BE2C (cell line): ENCODE data around the gene PLIN3.
"Not testable (repeated sequence)": the region's sequence is repeated elsewhere in the genome, so short reads cannot be mapped to it uniquely, and the experiment has no call there.

Experiments
- DNase-seq: peaks from one replicate; pipeline ENCODE4 v3.0.0-alpha.2; 2020
- H3K27me3 ChIP-seq: fragments of 250-450 bp; sonication (Bioruptor Pico); 2 replicates; pipeline ENCODE4 v1.5.1; 2020; ENCODE audit warnings: mild to moderate bottlenecking
- H3K36me3 ChIP-seq: fragments of 250-450 bp; sonication (Bioruptor Pico); 2 replicates; pipeline ENCODE4 v1.5.1; 2020; ENCODE audit warnings: mild to moderate bottlenecking
- H3K4me1 ChIP-seq: fragments of 250-450 bp; sonication (Bioruptor Pico); 2 replicates; pipeline ENCODE4 v1.5.1; 2020
- H3K4me3 ChIP-seq: 2 replicates; pipeline ENCODE4 v1.5.1; 2011; ENCODE audit warnings: low read depth, low read length
- H3K9me3 ChIP-seq: fragments of 250-450 bp; sonication (Bioruptor Pico); 2 replicates; pipeline ENCODE4 v1.5.1; 2020
- TF ChIP-seq, protein P1 (sequence below): IDR thresholded peaks from 2 replicates; pipeline ENCODE4 v1.5.1; 2012; ENCODE audit warnings: mild to moderate bottlenecking, low read depth, low read length

Gene PLIN3

DNA sequence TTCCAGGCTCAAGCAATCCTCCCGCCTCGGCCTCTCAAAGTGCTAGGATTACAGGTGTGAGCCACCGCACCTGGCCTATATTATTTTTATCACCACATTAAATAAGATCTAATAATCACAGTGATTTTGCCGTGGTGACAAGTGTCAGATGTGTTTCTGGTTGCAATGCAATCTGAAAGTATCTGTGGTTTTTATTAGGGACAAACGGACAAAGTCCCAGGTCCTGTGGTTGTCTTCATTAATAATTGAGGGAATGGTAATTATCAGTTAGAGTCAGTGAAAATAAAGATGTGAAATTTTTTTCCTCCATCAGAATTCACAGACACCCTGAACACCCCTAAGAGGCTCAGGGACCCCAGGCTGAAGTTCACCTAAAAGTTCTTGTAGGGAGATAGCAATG lies 34.7 kb downstream of the PLIN3 start:
- TF ChIP-seq, protein P1, sequence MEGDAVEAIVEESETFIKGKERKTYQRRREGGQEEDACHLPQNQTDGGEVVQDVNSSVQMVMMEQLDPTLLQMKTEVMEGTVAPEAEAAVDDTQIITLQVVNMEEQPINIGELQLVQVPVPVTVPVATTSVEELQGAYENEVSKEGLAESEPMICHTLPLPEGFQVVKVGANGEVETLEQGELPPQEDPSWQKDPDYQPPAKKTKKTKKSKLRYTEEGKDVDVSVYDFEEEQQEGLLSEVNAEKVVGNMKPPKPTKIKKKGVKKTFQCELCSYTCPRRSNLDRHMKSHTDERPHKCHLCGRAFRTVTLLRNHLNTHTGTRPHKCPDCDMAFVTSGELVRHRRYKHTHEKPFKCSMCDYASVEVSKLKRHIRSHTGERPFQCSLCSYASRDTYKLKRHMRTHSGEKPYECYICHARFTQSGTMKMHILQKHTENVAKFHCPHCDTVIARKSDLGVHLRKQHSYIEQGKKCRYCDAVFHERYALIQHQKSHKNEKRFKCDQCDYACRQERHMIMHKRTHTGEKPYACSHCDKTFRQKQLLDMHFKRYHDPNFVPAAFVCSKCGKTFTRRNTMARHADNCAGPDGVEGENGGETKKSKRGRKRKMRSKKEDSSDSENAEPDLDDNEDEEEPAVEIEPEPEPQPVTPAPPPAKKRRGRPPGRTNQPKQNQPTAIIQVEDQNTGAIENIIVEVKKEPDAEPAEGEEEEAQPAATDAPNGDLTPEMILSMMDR, result no peak
- DNase-seq, result no peak
- no peaks in the 10 kb centered on the region for H3K4me1 ChIP-seq
- H3K27me3 ChIP-seq, result no peaks in the 10 kb centered on the region
- no peaks in the 10 kb centered on the region for H3K9me3 ChIP-seq
- no peak overlapping the region for H3K4me3 ChIP-seq
- no peaks in the 10 kb centered on the region for H3K36me3 ChIP-seq

DNA sequence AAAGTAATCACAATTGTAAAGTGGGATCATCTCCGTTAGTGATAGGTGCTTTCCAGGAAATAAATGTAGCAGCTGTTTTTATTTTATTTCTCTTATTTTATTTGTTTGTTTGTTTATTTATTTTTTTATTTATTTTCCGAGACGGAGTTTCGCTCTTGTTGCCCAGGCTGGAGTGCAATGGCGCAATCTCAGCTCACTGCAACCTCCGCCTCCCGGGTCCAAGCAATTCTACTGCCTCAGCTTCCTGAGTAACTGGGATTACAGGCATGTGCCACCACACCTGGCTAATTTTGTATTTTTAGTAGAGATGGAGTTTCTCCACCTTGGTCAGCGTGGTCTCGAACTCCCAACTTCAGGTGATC lies 35.5 kb downstream of the PLIN3 start:
- H3K27me3 ChIP-seq, H3K36me3 ChIP-seq, DNase-seq, H3K9me3 ChIP-seq, H3K4me1 ChIP-seq: not testable (repeated sequence)
- peak overlapping the region; percentile 79 for H3K4me3 ChIP-seq

DNA sequence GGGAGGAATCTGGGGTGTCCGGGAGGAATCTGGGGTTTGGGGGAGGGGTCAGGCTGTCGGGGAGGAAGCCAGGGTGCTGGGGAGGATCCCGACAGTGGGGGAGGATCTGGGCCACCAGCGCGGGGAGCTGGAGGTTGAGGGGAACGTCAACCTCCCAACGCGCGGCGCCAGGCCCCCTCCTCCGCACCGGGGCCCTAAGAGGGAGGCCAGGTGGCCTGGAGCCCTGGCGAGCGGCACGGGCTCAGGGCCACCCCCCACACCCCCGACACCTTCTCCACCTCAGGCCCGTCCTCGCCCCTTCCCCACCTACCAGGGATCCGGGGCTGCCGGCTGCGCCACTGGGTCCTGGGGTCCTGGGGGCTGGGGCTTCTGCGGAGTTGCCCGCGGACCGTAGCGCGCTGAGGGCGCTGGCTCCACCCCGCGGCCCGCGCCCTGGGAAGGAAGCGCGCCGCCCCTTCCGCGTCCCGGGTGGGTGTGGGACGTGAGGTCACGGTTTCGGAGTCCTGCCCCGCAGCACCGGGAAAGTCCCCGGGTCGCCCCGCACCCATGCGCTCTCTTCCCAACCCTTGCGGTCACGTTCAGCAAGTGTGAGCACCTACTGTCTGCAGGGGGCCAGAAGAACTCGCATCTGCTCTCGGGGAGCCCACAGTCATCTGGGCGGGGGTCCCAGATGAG lies 36.0 kb downstream of the PLIN3 start, which contains the start of gene TICAM1:
TICAM1 (minus strand) TSS at position 409 of the 675 bp plus-strand sequence. CDS start 13,335 bp downstream, outside the sequence.
- Histone ChIP-seq H3K4me1 (no peaks in the 10 kb centered on the region), H3K9me3 (no peaks in the 10 kb centered on the region), H3K36me3 (no peaks in the 10 kb centered on the region), H3K4me3 (peak within 1 kb of the TSS; percentile 79), H3K27me3 (no peaks in the 10 kb centered on the region)
- DNase-seq, result peak; percentile 40
- TF ChIP-seq, protein P1, result no peak

DNA sequence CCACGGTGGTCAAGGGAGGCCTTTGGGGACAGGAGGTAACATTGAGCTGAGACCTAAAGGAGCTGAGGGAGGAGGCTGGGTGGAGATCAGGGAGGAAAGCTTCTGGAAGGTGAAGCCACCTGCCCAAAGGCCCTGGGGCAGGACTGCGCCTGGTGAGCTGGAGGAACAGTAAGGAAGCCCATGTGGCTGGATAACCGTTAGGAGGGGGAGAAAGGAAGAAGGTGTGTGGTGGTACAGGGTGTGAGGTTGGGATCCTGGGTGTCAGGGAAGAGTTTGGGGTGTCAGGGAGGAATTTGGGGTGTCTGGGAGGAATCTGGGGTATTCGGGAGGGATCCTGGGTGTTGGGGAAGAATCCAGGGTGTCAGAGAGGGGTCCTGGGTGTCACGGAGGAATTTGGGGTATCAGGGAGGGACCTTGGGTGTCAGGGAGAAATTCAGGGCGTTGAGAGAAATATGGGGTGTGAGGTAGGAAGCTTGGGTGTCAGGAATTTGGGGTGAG lies 36.6 kb downstream of the PLIN3 start:
- no peaks in the 10 kb centered on the region for H3K27me3 ChIP-seq
- no peaks in the 10 kb centered on the region for H3K4me1 ChIP-seq
- no peaks in the 10 kb centered on the region for H3K9me3 ChIP-seq
- TF ChIP-seq, protein P1, result no peak
- H3K4me3 ChIP-seq, result peak overlapping the region; percentile 79
- no peak for DNase-seq
- no peaks in the 10 kb centered on the region for H3K36me3 ChIP-seq

DNA sequence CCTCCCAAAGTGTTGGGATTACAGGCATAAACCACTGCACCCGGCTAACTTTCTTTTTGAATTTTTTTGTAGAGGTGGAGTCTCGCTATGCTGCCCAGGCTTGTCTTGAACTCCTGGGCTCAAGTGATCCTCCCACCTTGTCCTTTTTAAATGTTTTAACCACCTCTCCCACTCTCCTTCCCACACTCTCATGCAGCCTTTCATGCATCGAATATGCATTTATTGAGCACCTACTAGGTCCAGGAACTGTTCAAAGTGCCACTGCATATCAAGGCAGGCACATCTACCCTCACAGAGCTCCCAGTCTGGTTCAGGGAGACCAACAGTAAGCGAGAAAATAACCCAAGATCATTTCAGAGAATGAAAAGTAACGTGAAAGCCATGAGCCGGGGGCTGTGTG lies 37.1 kb downstream of the PLIN3 start:
- H3K9me3 ChIP-seq, result no peaks in the 10 kb centered on the region
- no peak for DNase-seq
- no peak overlapping the region for H3K4me3 ChIP-seq
- H3K4me1 ChIP-seq, result no peaks in the 10 kb centered on the region
- H3K27me3 ChIP-seq, result no peaks in the 10 kb centered on the region
- H3K36me3 ChIP-seq, result no peaks in the 10 kb centered on the region
- TF ChIP-seq, protein P1, result no peak

DNA sequence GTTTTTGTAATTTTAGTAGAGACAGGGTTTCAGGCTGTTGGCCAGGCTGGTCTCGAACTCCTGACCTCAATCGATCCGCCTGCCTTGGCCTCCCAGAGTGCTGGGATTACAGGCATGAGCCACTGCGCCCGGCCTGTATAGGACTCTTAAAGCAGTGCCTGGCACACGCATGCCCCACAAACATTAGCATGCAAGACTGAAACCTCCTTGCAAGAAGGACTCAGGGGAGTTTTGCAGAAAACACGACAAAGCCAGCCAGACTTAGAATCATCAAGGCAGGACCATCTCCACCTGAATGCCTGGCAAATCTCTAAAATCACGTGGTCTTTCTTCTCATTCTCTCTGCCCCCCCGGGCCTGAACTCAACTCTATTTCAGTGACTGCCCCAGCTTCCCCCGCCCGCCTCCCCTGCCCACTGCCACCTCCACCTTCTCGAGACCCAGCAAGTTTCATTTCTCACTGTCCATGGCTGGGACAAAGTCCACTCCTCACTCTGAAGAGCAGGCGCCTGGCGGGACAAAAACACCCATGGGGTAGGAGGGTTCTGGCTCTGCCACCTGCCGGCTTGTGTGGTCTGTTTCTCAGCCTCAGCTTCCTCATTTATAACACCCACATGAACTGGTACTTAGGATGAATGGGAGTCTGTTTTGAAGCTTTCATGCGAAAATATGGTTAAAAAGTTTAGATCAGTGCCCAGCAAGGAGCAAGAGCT lies 38.3 kb downstream of the PLIN3 start:
- TF ChIP-seq, protein P1, result peak; percentile 13; the same call in 1 of the 2 replicates
- no peaks in the 10 kb centered on the region for H3K36me3 ChIP-seq
- no peaks in the 10 kb centered on the region for H3K4me1 ChIP-seq
- no peak for DNase-seq
- H3K4me3 ChIP-seq, result no peak overlapping the region
- H3K27me3 ChIP-seq, result no peaks in the 10 kb centered on the region
- H3K9me3 ChIP-seq, result no peaks in the 10 kb centered on the region
